HCT116 (cell line): ENCODE data around the gene TVP23A. TPM values are rescaled to one million over a fixed set of nuclear protein-coding genes. Genes with fewer than 3 reads are reported as not detected.

Experiments used
- ATAC-seq: fragments of 200-7000 bp; cut with Tn5 transposase; 2 replicates; pipeline ENCODE4 v1.9.1; 2020; ENCODE audit warnings: mild to moderate bottlenecking, moderate library complexity
- BruUV-seq: library from RNA; stranded (reverse); fragments of 400-500 nt; replicated peaks from 2 replicates; lab custom pipeline; 2021; lab: Mats Ljungman, UMichigan
- CTCF ChIA-PET: fragments of 300-600 bp; sonication (Branson Sonifier 250); formaldehyde crosslinking; loops from one replicate; lab custom pipeline; 2021; ENCODE audit warnings: antibody characterized with exemption; lab: Charles Lee
- POLR2A ChIA-PET: fragments of 300-600, 350-600 bp; sonication (Branson Sonifier 250); formaldehyde crosslinking; loops from one replicate; lab custom pipeline; 2021; ENCODE audit warnings: antibody characterized with exemption; lab: Charles Lee
- RAD21 ChIA-PET, 2 experiments: fragments of 300-600 bp; sonication (Branson Sonifier 250); formaldehyde crosslinking; loops; one replicate each; lab custom pipeline; 2023; ENCODE audit warnings: low total read pairs in 2 of 2; ENCODE audit not compliant: uncharacterized antibody in 2 of 2, unreplicated experiment in 2 of 2, low non-redundant PET in 1 of 2; lab: Charles Lee
- DNase-seq: peaks from one replicate; pipeline ENCODE4 v3.0.0-alpha.2; 2010; ENCODE audit warnings: low read depth, low spot score
- H2AFZ ChIP-seq: fragments of 200-600 bp; shearing (Covaris generic), sonication (generic); 2 replicates; pipeline ENCODE4 v1.6.1; 2017; ENCODE audit warnings: low read depth, mixed run types, mixed read lengths, antibody characterized with exemption, low read length; ENCODE audit not compliant: poor library complexity, severe bottlenecking
- H3K27ac ChIP-seq: 2 replicates; pipeline ENCODE4 v1.5.1; 2012; ENCODE audit warnings: low read depth, low read length
- H3K27me3 ChIP-seq: fragments of 200-600 bp; sonication (generic); 2 replicates; pipeline ENCODE4 v1.6.1; 2016; ENCODE audit warnings: mixed run types, low read length, mixed read lengths; ENCODE audit not compliant: insufficient read depth
- H3K36me3 ChIP-seq, 2 experiments: fragments of 200-500 bp in 1 of 2; fragments of 200-600 bp in 1 of 2; sonication (Bioruptor generic) in 1 of 2; sonication (generic) in 1 of 2; 2 replicates each; pipeline versions ENCODE4 v1.5.1 to v1.6.1; 2014 to 2016; ENCODE audit warnings: low read length in 2 of 2, inconsistent platforms in 1 of 2, mixed read lengths in 1 of 2, mixed run types in 1 of 2; ENCODE audit not compliant: insufficient read depth in 2 of 2, control insufficient read depth in 1 of 2
- H3K4me1 ChIP-seq, 2 experiments: fragments of 200-600 bp in 1 of 2; sonication (generic) in 1 of 2; 2 replicates each; pipeline versions ENCODE4 v1.5.1 to v1.6.1; 2012 to 2017; ENCODE audit warnings: low read length in 2 of 2, inconsistent platforms in 1 of 2, mild to moderate bottlenecking in 1 of 2, mixed read lengths in 1 of 2, mixed run types in 1 of 2, moderate library complexity in 1 of 2; ENCODE audit not compliant: insufficient read depth in 2 of 2, control insufficient read depth in 1 of 2
- H3K4me2 ChIP-seq: fragments of 200-600 bp; sonication (generic); 2 replicates; pipeline ENCODE4 v1.6.1; 2017; ENCODE audit warnings: mixed run types, low read length, mixed read lengths
- H3K4me3 ChIP-seq, 2 experiments: fragments of 200-600 bp in 1 of 2; sonication (generic) in 1 of 2; replicated peaks in 1 of 2; 2 replicates each; pipeline ENCODE4 v1.5.1; 2011 to 2016; ENCODE audit warnings: low read length in 2 of 2, control low read depth in 1 of 2, low read depth in 1 of 2, mild to moderate bottlenecking in 1 of 2, mixed read lengths in 1 of 2, mixed run types in 1 of 2
- H3K79me2 ChIP-seq: fragments of 200-600 bp; sonication (generic); 2 replicates; pipeline ENCODE4 v1.6.1; 2017; ENCODE audit warnings: mild to moderate bottlenecking, mixed run types, low read length, moderate library complexity, mixed read lengths; ENCODE audit not compliant: insufficient read depth
- H3K9ac ChIP-seq: fragments of 200-600 bp; sonication (generic); 2 replicates; pipeline ENCODE4 v1.6.1; 2016; ENCODE audit warnings: low read length, mixed read lengths
- H3K9me2 ChIP-seq: fragments of 200-600 bp; sonication (generic), shearing (Covaris generic); 2 replicates; pipeline ENCODE4 v1.6.1; 2017; ENCODE audit warnings: mixed run types, mild to moderate bottlenecking, moderate library complexity; ENCODE audit not compliant: insufficient read depth
- H3K9me3 ChIP-seq, 2 experiments: fragments of 200-500 bp in 1 of 2; fragments of 200-600 bp in 1 of 2; sonication (Bioruptor generic) in 1 of 2; sonication (generic) in 1 of 2; 2 replicates each; pipeline ENCODE4 v1.6.1; 2014 to 2017; ENCODE audit warnings: low read length in 2 of 2, mixed read lengths in 2 of 2, inconsistent platforms in 1 of 2, low read depth in 1 of 2, mild to moderate bottlenecking in 1 of 2, mixed run types in 1 of 2, moderate library complexity in 1 of 2; ENCODE audit not compliant: control insufficient read depth in 1 of 2, insufficient read depth in 1 of 2
- H4K20me1 ChIP-seq: fragments of 200-600 bp; sonication (generic), shearing (Covaris generic); 2 replicates; pipeline ENCODE4 v1.6.1; 2017; ENCODE audit warnings: mixed run types, mild to moderate bottlenecking, moderate library complexity; ENCODE audit not compliant: insufficient read depth
- ATF3 ChIP-seq: IDR thresholded peaks from 2 replicates; pipeline ENCODE4 v1.6.1; 2012
- CTCF ChIP-seq, 3 experiments: fragments of 200-600 bp in 1 of 3; sonication (generic) in 1 of 3; IDR thresholded peaks in 2 of 3; conservative IDR thresholded peaks in 1 of 3; 2 replicates each; pipeline ENCODE4 v1.5.1; 2012 to 2017; ENCODE audit warnings: low read depth in 2 of 3, low read length in 2 of 3, antibody characterized with exemption in 1 of 3, borderline replicate concordance in 1 of 3, control low read depth in 1 of 3, mild to moderate bottlenecking in 1 of 3, mixed read lengths in 1 of 3, mixed run types in 1 of 3, moderate library complexity in 1 of 3; ENCODE audit not compliant: insufficient read depth in 1 of 3
- EGR1 ChIP-seq: IDR thresholded peaks from 2 replicates; pipeline ENCODE4 v1.6.1; 2012; ENCODE audit warnings: low read depth
- ELF1 ChIP-seq: IDR thresholded peaks from 2 replicates; pipeline ENCODE4 v1.6.1; 2012; ENCODE audit warnings: low read depth, borderline replicate concordance
- EZH2 ChIP-seq: fragments of 200-600 bp; sonication (generic); IDR thresholded peaks from 2 replicates; pipeline ENCODE4 v1.6.1; 2017; ENCODE audit warnings: antibody characterized with exemption, mixed run types
- EZH2phosphoT487 ChIP-seq: fragments of 200-600 bp; IDR thresholded peaks from 2 replicates; pipeline ENCODE4 v1.6.1; 2018; ENCODE audit warnings: antibody characterized with exemption, borderline replicate concordance
- FOSL1 ChIP-seq: IDR thresholded peaks from 2 replicates; pipeline ENCODE4 v1.6.1; 2012; ENCODE audit warnings: low read depth
- POLR2A ChIP-seq: IDR thresholded peaks from 2 replicates; pipeline ENCODE4 v1.7.0; 2011; ENCODE audit warnings: borderline replicate concordance; ENCODE audit not compliant: insufficient read depth, insufficient read length; ENCODE audit errors: extremely low read depth
- POLR2AphosphoS5 ChIP-seq: IDR thresholded peaks from 2 replicates; pipeline ENCODE4 v1.6.1; 2011; ENCODE audit warnings: mild to moderate bottlenecking, low read depth, low read length, moderate library complexity
- SIN3A ChIP-seq: IDR thresholded peaks from 2 replicates; pipeline ENCODE4 v1.6.1; 2012; ENCODE audit warnings: low read depth
- SP1 ChIP-seq: IDR thresholded peaks from 2 replicates; pipeline ENCODE4 v1.6.1; 2012; ENCODE audit warnings: low read depth
- SRF ChIP-seq: IDR thresholded peaks from 2 replicates; pipeline ENCODE4 v1.6.1; 2012; ENCODE audit warnings: low read depth
- YY1 ChIP-seq: IDR thresholded peaks from 2 replicates; pipeline ENCODE4 v1.6.1; 2011; ENCODE audit warnings: low read length, low read depth, moderate library complexity, mild to moderate bottlenecking; ENCODE audit not compliant: insufficient replicate concordance; ENCODE audit errors: extremely low read depth
- ZBTB33 ChIP-seq: IDR thresholded peaks from 2 replicates; pipeline ENCODE4 v1.6.1; 2011; ENCODE audit warnings: mild to moderate bottlenecking, low read length, moderate library complexity; ENCODE audit not compliant: insufficient replicate concordance; ENCODE audit errors: extremely low read depth
- intact Hi-C: fragments of 100-400 bp; cut with micrococcal nuclease; formaldehyde crosslinking; loops from 2 replicates; pipeline ENCODE4 v1.10.0; 2022
- total RNA-seq: library from RNA; stranded (reverse); gene quantifications from one replicate; pipeline ENCODE4 v1.2.1, GENCODE V29; 2021; ENCODE audit not compliant: unreplicated experiment

TVP23A gene
- total RNA-seq, 1 experiment from 2014 or later = not detected

- H3K4me2 ChIP-seq = no peak overlapping the region
- H3K27ac ChIP-seq = no peak overlapping the region
- POLR2A ChIA-PET = no interaction called here
- no peak for ATAC-seq
- H3K4me3 ChIP-seq = no peak overlapping the region
- no peaks in the 10 kb centered on the region for H3K9me3 ChIP-seq
- no peak for DNase-seq
- no peak overlapping the region for H2AFZ ChIP-seq
- no TSS peak for BruUV-seq
- no peak overlapping the region for H3K9ac ChIP-seq
- H3K9me2 ChIP-seq = no peaks in the 10 kb centered on the region
- CTCF ChIA-PET = no interaction called here
- H4K20me1 ChIP-seq = no peaks in the 10 kb centered on the region
- H3K27me3 ChIP-seq = no peaks in the 10 kb centered on the region
- RAD21 ChIA-PET = no interaction called here
- no peaks in the 10 kb centered on the region for H3K79me2 ChIP-seq
- no peaks in the 10 kb centered on the region for H3K36me3 ChIP-seq
- TF ChIP-seq ELF1 (no peak), CTCF (IDR thresholded peaks at IDR 0.05 in 2 of 3, conservative IDR thresholded peaks at IDR 0.05 in 1 of 3; ENCODE audit: borderline replicate concordance in 1 of 3, insufficient read depth in 1 of 3, low read depth in 2 of 3, low read length in 2 of 3) (no peak), YY1 (no peak), SIN3A (no peak), EZH2phosphoT487 (no peak), EGR1 (no peak), SP1 (no peak), POLR2AphosphoS5 (no peak), ZBTB33 (no peak), FOSL1 (no peak), POLR2A (no peak), SRF (no peak), ATF3 (no peak), EZH2 (no peak)
- intact Hi-C loops = loop anchor here (10.0 kb wide), 1 partner anchor 62 kb away; the partner anchor contains the start of gene CIITA
- H3K4me1 ChIP-seq = no peaks in the 10 kb centered on the region
Measured at GRCh38 chr16:10813099-10813455, 5.5 kb downstream of the TVP23A start.
